HEK293 (cell line): ENCODE data around the gene ANO2.

Experiments used
- CTCF ChIP-seq: fragments of 450-650 bp; formaldehyde crosslinking; IDR thresholded peaks from 2 replicates; pipeline ENCODE4 v1.5.1; 2016; ENCODE audit warnings: missing biosample characterization, missing genetic modification characterization
- SP2 ChIP-seq: fragments of 450-650 bp; formaldehyde crosslinking; IDR thresholded peaks from 2 replicates; pipeline ENCODE4 v1.5.1; 2016; ENCODE audit warnings: missing biosample characterization, missing genetic modification characterization
- TCF7L2 ChIP-seq: IDR thresholded peaks from 2 replicates; pipeline ENCODE4 v1.6.1; 2011; ENCODE audit warnings: low read depth, mild to moderate bottlenecking, inconsistent platforms, low read length, moderate library complexity, borderline replicate concordance
- YY1 ChIP-seq: fragments of 450-650 bp; formaldehyde crosslinking; IDR thresholded peaks from 2 replicates; pipeline ENCODE4 v1.5.1; 2018; ENCODE audit warnings: missing biosample characterization, missing genetic modification characterization
- ZBTB1 ChIP-seq: fragments of 450-650 bp; formaldehyde crosslinking; IDR thresholded peaks from 2 replicates; pipeline ENCODE4 v1.5.1; 2016; ENCODE audit warnings: missing biosample characterization, missing genetic modification characterization
- ZBTB21 ChIP-seq: fragments of 450-650 bp; formaldehyde crosslinking; IDR thresholded peaks from 2 replicates; pipeline ENCODE4 v1.5.1; 2017; ENCODE audit warnings: missing biosample characterization, missing genetic modification characterization
- ZNF140 ChIP-seq: fragments of 450-650 bp; formaldehyde crosslinking; IDR thresholded peaks from 2 replicates; pipeline ENCODE4 v1.5.1; 2016; ENCODE audit warnings: missing biosample characterization, missing genetic modification characterization
- ZNF155 ChIP-seq: fragments of 450-650 bp; formaldehyde crosslinking; IDR thresholded peaks from 2 replicates; pipeline ENCODE4 v1.5.1; 2016; ENCODE audit warnings: missing biosample characterization, missing genetic modification characterization
- ZNF16 ChIP-seq: fragments of 450-650 bp; formaldehyde crosslinking; IDR thresholded peaks from 2 replicates; pipeline ENCODE4 v1.5.1; 2016; ENCODE audit warnings: low read depth, missing biosample characterization, missing genetic modification characterization
- ZNF274 ChIP-seq, 2 experiments: fragments of 200-500 bp in 1 of 2; fragments of 450-650 bp in 1 of 2; sonication (Bioruptor generic) in 1 of 2; formaldehyde crosslinking in 1 of 2; IDR thresholded peaks; 2 replicates each; pipeline versions ENCODE4 v1.5.1 to v1.6.1; 2014 to 2016; ENCODE audit warnings: borderline replicate concordance in 1 of 2, inconsistent platforms in 1 of 2, low read length in 1 of 2, missing biosample characterization in 1 of 2, missing genetic modification characterization in 1 of 2
- ZNF292 ChIP-seq: fragments of 450-650 bp; formaldehyde crosslinking; IDR thresholded peaks from 2 replicates; pipeline ENCODE4 v1.5.1; 2016; ENCODE audit warnings: low read depth, missing biosample characterization, missing genetic modification characterization, borderline replicate concordance
- ZNF664 ChIP-seq: fragments of 450-650 bp; formaldehyde crosslinking; IDR thresholded peaks from 2 replicates; pipeline ENCODE4 v1.5.1; 2016; ENCODE audit warnings: missing biosample characterization, missing genetic modification characterization
- ZNF747 ChIP-seq: fragments of 450-650 bp; formaldehyde crosslinking; IDR thresholded peaks from 2 replicates; pipeline ENCODE4 v1.5.1; 2016; ENCODE audit warnings: missing biosample characterization, missing genetic modification characterization

GRCh38 chr12:5632453-5632852 is 312.6 kb downstream of the ANO2 start:
- TF ChIP-seq CTCF (tag by site-specific recombination), result no peak
- TF ChIP-seq ZBTB1 (tag by site-specific recombination), result no peak
- no peak for TF ChIP-seq ZNF747 (tag by site-specific recombination)
- no peak for TF ChIP-seq ZNF292 (tag by site-specific recombination)
- no peak for TF ChIP-seq SP2 (tag by site-specific recombination)
- TF ChIP-seq ZNF155 (tag by site-specific recombination), result no peak
- no peak for TF ChIP-seq YY1 (tag by site-specific recombination)
- no peak for TF ChIP-seq ZBTB21 (tag by site-specific recombination)
- TF ChIP-seq ZNF16 (tag by site-specific recombination), result no peak
- TF ChIP-seq ZNF664 (tag by site-specific recombination), result no peak
- no peak for TF ChIP-seq ZNF274 (IDR thresholded peaks at IDR 0.05; ENCODE audit: low read length)
- TF ChIP-seq ZNF274 (tag by site-specific recombination; IDR thresholded peaks at IDR 0.05; ENCODE audit: borderline replicate concordance), result no peak
- no peak for TF ChIP-seq ZNF140
- TF ChIP-seq TCF7L2, result no peak
